Endothelial cell of umbilical vein (primary cell): ENCODE results near the gene WASF2. TPM values are rescaled to one million over a fixed set of nuclear protein-coding genes. Genes with fewer than 3 reads are reported as not detected.

Experiments
- BruUV-seq: library from RNA; stranded (reverse); fragments of 400-500 nt; replicated peaks from 2 replicates; lab custom pipeline; 2021; lab: Mats Ljungman, UMichigan
- CTCF ChIA-PET: fragments of 300-600, 350-600 bp; sonication (Branson Sonifier 250); formaldehyde crosslinking; loops from one replicate; lab custom pipeline; 2021; ENCODE audit warnings: antibody characterized with exemption, inconsistent platforms; lab: Charles Lee
- POLR2A ChIA-PET: fragments of 300-600, 350-600 bp; sonication (Branson Sonifier 250); formaldehyde crosslinking; loops from one replicate; lab custom pipeline; 2021; ENCODE audit warnings: antibody characterized with exemption, inconsistent platforms; lab: Charles Lee
- DNase-seq: peaks from one replicate; pipeline ENCODE4 v3.0.0-alpha.2; 2011; ENCODE audit warnings: low read depth, low spot score
- FAIRE-seq: peaks from 2 replicates; lab custom pipeline; 2011; peaks lifted over from hg19 to GRCh38; lab: Jason Lieb, UNC
- H2AFZ ChIP-seq: 2 replicates; pipeline ENCODE4 v1.6.0; 2012; ENCODE audit warnings: low read depth, low read length, control low read depth, inconsistent platforms
- H3K27ac ChIP-seq: 2 replicates; pipeline ENCODE4 v1.5.1; 2011; ENCODE audit warnings: low read depth, mild to moderate bottlenecking, control low read depth, low read length, moderate library complexity; ENCODE audit not compliant: insufficient read depth
- H3K27me3 ChIP-seq, 2 experiments: 2 replicates each; pipeline versions ENCODE4 v1.6.0 to v1.6.1; 2011; ENCODE audit warnings: low read length in 2 of 2, mixed read lengths in 1 of 2; ENCODE audit not compliant: control insufficient read depth in 2 of 2, insufficient read depth in 2 of 2
- H3K36me3 ChIP-seq, 2 experiments: 2 replicates in 1 of 2; 3 replicates in 1 of 2; pipeline ENCODE4 v1.5.1; 2011; ENCODE audit warnings: low read length in 2 of 2, mild to moderate bottlenecking in 1 of 2, moderate library complexity in 1 of 2; ENCODE audit not compliant: control insufficient read depth in 2 of 2, insufficient read depth in 2 of 2; ENCODE audit errors: extremely low read depth in 1 of 2
- H3K4me1 ChIP-seq: 3 replicates; pipeline ENCODE4 v1.5.1; 2011; ENCODE audit warnings: mild to moderate bottlenecking, low read length; ENCODE audit not compliant: control insufficient read depth, insufficient read depth; ENCODE audit errors: extremely low read depth
- H3K4me2 ChIP-seq: 2 replicates; pipeline ENCODE4 v1.6.1; 2011; ENCODE audit warnings: low read length, control low read depth, mixed read lengths; ENCODE audit not compliant: insufficient read depth
- H3K4me3 ChIP-seq, 3 experiments: fragments of 200-600 bp in 1 of 3; sonication (generic), shearing (Covaris generic) in 1 of 3; replicated peaks in 1 of 3; 2 replicates each; pipeline ENCODE4 v1.5.1; 2011 to 2016; ENCODE audit warnings: control low read depth in 3 of 3, low read length in 3 of 3, mild to moderate bottlenecking in 2 of 3, inconsistent platforms in 1 of 3, low read depth in 1 of 3, moderate library complexity in 1 of 3; ENCODE audit not compliant: insufficient read depth in 1 of 3
- H3K79me2 ChIP-seq: 2 replicates; pipeline ENCODE4 v1.6.0; 2012; ENCODE audit warnings: low read length, inconsistent platforms; ENCODE audit not compliant: control insufficient read depth, insufficient read depth
- H3K9ac ChIP-seq: replicated peaks from 2 replicates; pipeline ENCODE3; 2011; ENCODE audit warnings: low read length, control low read depth; ENCODE audit not compliant: insufficient read depth; ENCODE audit errors: extremely low read depth
- H3K9me1 ChIP-seq: replicated peaks from 3 replicates; pipeline ENCODE4 v1.6.0; 2011; ENCODE audit warnings: mild to moderate bottlenecking, low read length; ENCODE audit not compliant: control insufficient read depth, insufficient read depth; ENCODE audit errors: extremely low read depth
- H3K9me3 ChIP-seq: replicated peaks from 2 replicates; pipeline ENCODE4 v1.5.1; 2012; ENCODE audit warnings: low read length, inconsistent platforms; ENCODE audit not compliant: control insufficient read depth, insufficient read depth
- H4K20me1 ChIP-seq: replicated peaks from 2 replicates; pipeline ENCODE3; 2011; ENCODE audit warnings: mild to moderate bottlenecking, low read length; ENCODE audit not compliant: control insufficient read depth, insufficient read depth; ENCODE audit errors: extremely low read depth
- EZH2 ChIP-seq: IDR thresholded peaks from 2 replicates; pipeline ENCODE4 v1.6.1; 2012; ENCODE audit warnings: borderline replicate concordance, low read depth, mild to moderate bottlenecking, moderate library complexity, low read length, inconsistent platforms; ENCODE audit not compliant: severe bottlenecking
- FOS ChIP-seq: IDR thresholded peaks from 2 replicates; pipeline ENCODE4 v1.6.1; 2011; ENCODE audit warnings: mild to moderate bottlenecking, low read length, moderate library complexity, borderline replicate concordance; ENCODE audit not compliant: insufficient read depth
- GATA2 ChIP-seq: IDR thresholded peaks from 2 replicates; pipeline ENCODE4 v1.7.0; 2011; ENCODE audit warnings: low read depth, mild to moderate bottlenecking, moderate library complexity, mixed read lengths, low read length; ENCODE audit not compliant: insufficient read length, insufficient read depth
- JUN ChIP-seq: IDR thresholded peaks from 2 replicates; pipeline ENCODE4 v1.6.1; 2011; ENCODE audit warnings: borderline replicate concordance, low read depth; ENCODE audit not compliant: insufficient read length, insufficient read depth
- MYC ChIP-seq: IDR thresholded peaks from one replicate; pipeline ENCODE4 v1.6.1; 2011; ENCODE audit warnings: mild to moderate bottlenecking, low read depth, low read length
- POLR2A ChIP-seq: IDR thresholded peaks from 2 replicates; pipeline ENCODE4 v1.6.1; 2012; ENCODE audit warnings: low read depth, mild to moderate bottlenecking, control low read depth, low read length
- POLR2AphosphoS5 ChIP-seq: IDR thresholded peaks from 2 replicates; pipeline ENCODE4 v1.6.1; 2012; ENCODE audit warnings: low read depth, mild to moderate bottlenecking, control low read depth, low read length, moderate library complexity; ENCODE audit not compliant: insufficient read depth
- dilution Hi-C: fragments of 300-500 bp; cut with MboI; formaldehyde crosslinking; loops from one replicate; pipeline ENCODE4 v1.15.0; 2019; ENCODE audit warnings: low sequenced_read_pairs; ENCODE audit not compliant: extremely low pct_ligation_motif_present
- intact Hi-C: fragments of 100-400 bp; cut with micrococcal nuclease; formaldehyde crosslinking; loops from one replicate; pipeline ENCODE4 v1.10.0; 2022
- polyA plus RNA-seq, 4 experiments: library from polyadenylated mRNA; depleted of rRNA in 3 of 4; stranded (reverse) in 3 of 4; unstranded in 1 of 4; fragments of >200 nt; gene quantifications; 2 replicates each; pipeline versions ENCODE4 v1.2.1 to v1.2.3, GENCODE V29; 2011 to 2012; ENCODE audit warnings: missing spikeins in 1 of 4
- total RNA-seq: library from RNA; stranded (reverse); gene quantifications from 2 replicates; pipeline ENCODE4 v1.2.3, GENCODE V29; 2021
- TF ChIP-seq, protein P1 (sequence below), 2 donors: IDR thresholded peaks; 1 replicate in 1 of 2; 2 replicates in 1 of 2; pipeline ENCODE4 v1.5.1; 2011; ENCODE audit warnings: low read length in 2 of 2, mild to moderate bottlenecking in 2 of 2, moderate library complexity in 2 of 2, control low read depth in 1 of 2, inconsistent platforms in 1 of 2, low read depth in 1 of 2; ENCODE audit not compliant: insufficient read depth in 1 of 2; ENCODE audit errors: extremely low read depth in 1 of 2
- TF ChIP-seq, protein P2 (sequence below): IDR thresholded peaks from 2 replicates; pipeline ENCODE4 v1.6.1; 2011; ENCODE audit not compliant: insufficient read depth, insufficient read length

WASF2 gene
- total and polyA plus RNA-seq, 2 donors (not counting 3 experiments of a cell fraction or from before 2014, with no cell fraction given): 76.9 to 172 TPM

DNA sequence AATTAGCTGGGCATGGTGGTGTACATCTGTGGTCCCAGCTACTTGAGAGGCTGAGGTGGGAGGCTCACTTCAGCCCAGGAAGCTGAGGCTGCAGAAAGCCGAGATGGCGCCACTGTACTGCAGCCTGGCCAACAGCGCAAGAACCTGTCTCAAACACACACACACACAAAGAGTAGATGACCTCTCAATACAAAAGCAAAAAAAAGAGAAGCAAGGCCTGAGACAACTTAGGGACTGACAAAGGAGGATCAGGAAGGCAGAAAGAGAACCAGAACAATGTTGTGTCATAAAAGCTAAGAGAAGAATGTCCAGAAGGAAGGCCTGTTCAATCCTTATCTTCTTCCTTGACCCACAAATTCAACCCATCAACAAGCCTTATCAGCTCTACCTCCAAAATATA lies 18.5 kb downstream of the WASF2 start:
- no TSS peak for BruUV-seq
- H3K9me3 ChIP-seq: no peaks in the 10 kb centered on the region
- no peak for TF ChIP-seq FOS
- TF ChIP-seq POLR2AphosphoS5: no peak
- TF ChIP-seq GATA2: no peak
- TF ChIP-seq, protein P1, sequence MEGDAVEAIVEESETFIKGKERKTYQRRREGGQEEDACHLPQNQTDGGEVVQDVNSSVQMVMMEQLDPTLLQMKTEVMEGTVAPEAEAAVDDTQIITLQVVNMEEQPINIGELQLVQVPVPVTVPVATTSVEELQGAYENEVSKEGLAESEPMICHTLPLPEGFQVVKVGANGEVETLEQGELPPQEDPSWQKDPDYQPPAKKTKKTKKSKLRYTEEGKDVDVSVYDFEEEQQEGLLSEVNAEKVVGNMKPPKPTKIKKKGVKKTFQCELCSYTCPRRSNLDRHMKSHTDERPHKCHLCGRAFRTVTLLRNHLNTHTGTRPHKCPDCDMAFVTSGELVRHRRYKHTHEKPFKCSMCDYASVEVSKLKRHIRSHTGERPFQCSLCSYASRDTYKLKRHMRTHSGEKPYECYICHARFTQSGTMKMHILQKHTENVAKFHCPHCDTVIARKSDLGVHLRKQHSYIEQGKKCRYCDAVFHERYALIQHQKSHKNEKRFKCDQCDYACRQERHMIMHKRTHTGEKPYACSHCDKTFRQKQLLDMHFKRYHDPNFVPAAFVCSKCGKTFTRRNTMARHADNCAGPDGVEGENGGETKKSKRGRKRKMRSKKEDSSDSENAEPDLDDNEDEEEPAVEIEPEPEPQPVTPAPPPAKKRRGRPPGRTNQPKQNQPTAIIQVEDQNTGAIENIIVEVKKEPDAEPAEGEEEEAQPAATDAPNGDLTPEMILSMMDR (IDR thresholded peaks at IDR 0.05; ENCODE audit: extremely low read depth in 1 of 2, insufficient read depth in 1 of 2, low read depth in 1 of 2, low read length in 2 of 2): no peak
- TF ChIP-seq POLR2A: no peak
- TF ChIP-seq, protein P2, sequence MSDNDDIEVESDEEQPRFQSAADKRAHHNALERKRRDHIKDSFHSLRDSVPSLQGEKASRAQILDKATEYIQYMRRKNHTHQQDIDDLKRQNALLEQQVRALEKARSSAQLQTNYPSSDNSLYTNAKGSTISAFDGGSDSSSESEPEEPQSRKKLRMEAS: no peak
- TF ChIP-seq EZH2: no peak
- no peak for TF ChIP-seq MYC
- no peak for TF ChIP-seq JUN
- no peaks in the 10 kb centered on the region for H3K27me3 ChIP-seq
- H4K20me1 ChIP-seq: peaks cover 11% of the 10 kb centered on the region
- H3K27ac ChIP-seq: no peak overlapping the region
- peaks cover 93% of the 10 kb centered on the region for H3K79me2 ChIP-seq
- no peak overlapping the region for H3K9ac ChIP-seq
- peaks cover 0 to 1% of the 10 kb centered on the region in 2 experiments for H3K36me3 ChIP-seq
- no peaks in the 10 kb centered on the region for H3K9me1 ChIP-seq
- DNase-seq (no peak), FAIRE-seq (no peak)
- dilution Hi-C loops (no loop called here), intact Hi-C loops (no loop called here)
- POLR2A ChIA-PET: interaction anchor here (0.6 kb wide), 1 partner anchor 10 kb away, joined by 3 read pairs; no protein-coding TSS in a partner anchor
- no peak overlapping the region for H3K4me3 ChIP-seq
- no peaks in the 10 kb centered on the region for H3K4me1 ChIP-seq
- H3K4me2 ChIP-seq: no peak overlapping the region
- CTCF ChIA-PET: interaction anchor here (1.2 kb wide), 1 partner anchor 20 kb away, joined by 4 read pairs; no protein-coding TSS in a partner anchor
- H2AFZ ChIP-seq: no peak overlapping the region
